K562 (cell line): ENCODE data around the gene PPP1R16B. TPM values are rescaled to one million over a fixed set of nuclear protein-coding genes. Genes with fewer than 3 reads are reported as not detected.

Experiments
- BRCA1 ChIP-seq, 2 experiments: fragments of 450-650 bp in 1 of 2; sonication (generic) in 1 of 2; formaldehyde crosslinking in 1 of 2; IDR thresholded peaks; 2 replicates each; pipeline versions ENCODE4 v1.5.0 to v1.6.1; 2017 to 2020; ENCODE audit warnings: mild to moderate bottlenecking in 1 of 2, missing genetic modification reagents in 1 of 2
- BRD4 ChIP-seq: fragments of 200-600 bp; sonication (generic); IDR thresholded peaks from 2 replicates; pipeline ENCODE4 v1.6.1; 2017; ENCODE audit warnings: inconsistent platforms
- CAMTA2 ChIP-seq: fragments of 250-450 bp; sonication (Bioruptor Pico); conservative IDR thresholded peaks from 2 replicates; pipeline ENCODE4 v1.5.1; 2022
- CREBBP ChIP-seq: IDR thresholded peaks from one replicate; pipeline ENCODE4 v1.6.1; 2012; ENCODE audit warnings: low read depth, mild to moderate bottlenecking, control low read depth, inconsistent platforms, low read length
- JUND ChIP-seq, 2 experiments: IDR thresholded peaks; 2 replicates in 1 of 2; 3 replicates in 1 of 2; pipeline ENCODE4 v1.6.1; 2011; ENCODE audit warnings: borderline replicate concordance in 2 of 2, low read depth in 2 of 2, low read length in 2 of 2, improper control_type of control experiment in 1 of 2, missing biosample characterization in 1 of 2, missing genetic modification characterization in 1 of 2, missing genetic modification reagents in 1 of 2
- KLF1 ChIP-seq: fragments of 450-650 bp; IDR thresholded peaks from 2 replicates; pipeline ENCODE4 v1.6.1; 2016; ENCODE audit warnings: missing genetic modification characterization, missing compliant biosample characterization
- MAFF ChIP-seq: IDR thresholded peaks from 2 replicates; pipeline ENCODE4 v1.6.1; 2012; ENCODE audit warnings: low read length, improper control_type of control experiment
- MXI1 ChIP-seq: IDR thresholded peaks from 2 replicates; pipeline ENCODE4 v1.6.1; 2011; ENCODE audit warnings: low read depth, mild to moderate bottlenecking, improper control_type of control experiment, low read length
- NFIC ChIP-seq: fragments of 450-650 bp; IDR thresholded peaks from 2 replicates; pipeline ENCODE4 v1.6.1; 2017; ENCODE audit warnings: mild to moderate bottlenecking, inconsistent platforms
- NR3C1 ChIP-seq: sonication (generic); formaldehyde crosslinking; IDR thresholded peaks from 2 replicates; pipeline ENCODE4 v1.8.1; 2022; ENCODE audit warnings: missing genetic modification reagents
- PRMT5 ChIP-seq: sonication (generic); formaldehyde crosslinking; IDR thresholded peaks from 2 replicates; pipeline ENCODE4 v1.5.0; 2020; ENCODE audit warnings: missing genetic modification reagents
- SIRT6 ChIP-seq: IDR thresholded peaks from one replicate; pipeline ENCODE4 v1.6.1; 2012; ENCODE audit warnings: low read depth, mild to moderate bottlenecking, control low read depth, inconsistent platforms, low read length, moderate library complexity
- SUPT5H ChIP-seq: fragments of 450-650 bp; IDR thresholded peaks from 2 replicates; pipeline ENCODE4 v1.6.1; 2016
- ZBTB17 ChIP-seq: fragments of 450-650 bp; formaldehyde crosslinking; IDR thresholded peaks from 2 replicates; pipeline ENCODE4 v1.4.0; 2020; ENCODE audit warnings: mild to moderate bottlenecking
- ZNF253 ChIP-seq: fragments of 250-450 bp; sonication (Bioruptor Pico); conservative IDR thresholded peaks from 2 replicates; pipeline ENCODE4 v1.6.1; 2021; ENCODE audit warnings: mild to moderate bottlenecking
- ZNF444 ChIP-seq: fragments of 250-450 bp; sonication (Bioruptor Pico); IDR thresholded peaks from 2 replicates; pipeline ENCODE4 v1.4.0; 2020; ENCODE audit warnings: mild to moderate bottlenecking, moderate library complexity
- ZNF584 ChIP-seq: fragments of 200-800 bp; sonication (Bioruptor generic); IDR thresholded peaks from 2 replicates; pipeline ENCODE4 v1.6.1; 2016; ENCODE audit warnings: low read depth, mild to moderate bottlenecking, missing genetic modification characterization, missing compliant biosample characterization
- ZNF764 ChIP-seq: fragments of 250-450 bp; sonication (Bioruptor Pico); IDR thresholded peaks from 2 replicates; pipeline ENCODE4 v1.4.0; 2020; ENCODE audit warnings: low read depth, mild to moderate bottlenecking, moderate library complexity
- polyA plus RNA-seq, 8 experiments: library from polyadenylated mRNA; depleted of rRNA in 4 of 8; stranded (reverse) in 5 of 8; unstranded in 3 of 8; fragments of >200 nt; fragmentation: Nextera tagmentation in 2 of 8; fragmentation: Illumina TruSeq in 1 of 8; extraction: Ambion mirVana in 2 of 8; extraction: Trizol in 1 of 8; gene quantifications; 2 replicates each; pipeline versions ENCODE4 v1.2.1 to v1.2.3, GENCODE V29; 2011 to 2014; ENCODE audit warnings: inconsistent platforms in 1 of 8, missing spikeins in 1 of 8
- total RNA-seq, 7 experiments: library from RNA; depleted of rRNA in 6 of 7; stranded (reverse); fragments of >200 nt in 6 of 7; fragmentation: Illumina TruSeq in 2 of 7; extraction: Trizol in 2 of 7; gene quantifications; 2 replicates each; pipeline versions ENCODE4 v1.2.1 to v1.2.3, GENCODE V29; 2011 to 2021; ENCODE audit warnings: low replicate concordance in 1 of 7
- TF ChIP-seq, protein P1 (sequence below): fragments of 450-650 bp; IDR thresholded peaks from 2 replicates; pipeline ENCODE4 v1.7.1; 2018; ENCODE audit warnings: mild to moderate bottlenecking, low read depth; ENCODE audit not compliant: partially characterized antibody
- TF ChIP-seq, protein P2 (sequence below): fragments of 250-450 bp; sonication (Bioruptor Pico); IDR thresholded peaks from 2 replicates; pipeline ENCODE4 v1.9.0; 2021; ENCODE audit warnings: mild to moderate bottlenecking, inconsistent platforms
- TF ChIP-seq, protein P3 (sequence below): fragments of 450-650 bp; IDR thresholded peaks from 2 replicates; pipeline ENCODE4 v1.6.1; 2016; ENCODE audit warnings: borderline replicate concordance

The PPP1R16B gene
- total and polyA plus RNA-seq, 9 of the 15 experiments (the other 6 are each of a cell fraction or from before 2014, with no cell fraction given), result 1.5 to 11.5 (median 6.8) TPM

DNA sequence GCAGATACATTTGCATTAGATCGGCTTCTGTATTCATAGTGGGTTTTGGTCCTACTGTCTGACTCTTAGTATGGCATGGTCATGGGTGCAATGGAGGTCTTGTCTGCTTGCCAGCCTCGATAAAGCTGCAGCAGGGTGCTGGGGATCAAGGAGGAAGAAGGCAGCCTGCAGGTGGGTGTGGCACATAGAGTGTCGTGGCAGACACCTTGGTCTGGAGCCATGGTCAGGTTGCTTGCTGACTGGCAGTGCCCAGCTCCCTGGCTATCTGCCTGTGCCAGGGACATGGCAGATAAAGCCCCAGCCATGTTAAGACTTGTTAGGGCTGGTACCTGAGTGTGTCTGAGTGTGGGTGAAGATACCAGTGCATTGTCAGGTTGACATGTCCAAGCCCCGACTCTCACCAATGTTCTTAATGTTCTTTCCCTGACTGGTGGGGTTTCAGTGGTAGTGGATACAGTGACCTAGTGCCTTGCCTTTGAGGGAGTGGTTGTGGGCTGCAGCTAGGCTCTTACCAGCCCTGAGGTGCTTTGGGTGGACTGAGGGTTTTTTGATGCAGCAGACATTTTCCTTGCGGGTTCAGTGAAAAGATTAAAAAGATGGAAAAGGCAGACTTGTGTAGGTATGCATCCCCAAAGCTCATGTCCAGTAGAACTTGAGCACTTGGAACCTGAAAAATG lies 122.5 kb downstream of the PPP1R16B start (continued):
- TF ChIP-seq CAMTA2 (CRISPR knock-in tag) (no peak), SIRT6 (no peak), BRD4 (no peak), PRMT5 (CRISPR knock-in tag) (no peak), ZNF584 (CRISPR knock-in tag) (no peak), KLF1 (tag) (no peak), NFIC (peak; percentile 46; the same call in 1 of the 2 replicates), BRCA1 (IDR thresholded peaks at IDR 0.05) (no peak), BRCA1 (CRISPR knock-in tag; IDR thresholded peaks at IDR 0.05) (no peak), MAFF (no peak), ZNF764 (CRISPR knock-in tag) (no peak), SUPT5H (peak; percentile 14; the same call in 1 of the 2 replicates), CREBBP (no peak), ZNF253 (CRISPR knock-in tag) (no peak), ZBTB17 (no peak), NR3C1 (CRISPR knock-in tag) (no peak), JUND (IDR thresholded peaks at IDR 0.05; ENCODE audit: borderline replicate concordance, low read depth, low read length) (no peak), JUND (tag; IDR thresholded peaks at IDR 0.05; ENCODE audit: borderline replicate concordance, low read depth, low read length) (no peak), ZNF444 (CRISPR knock-in tag) (no peak), MXI1 (peak; percentile 64; the same call in 1 of the 2 replicates)
- TF ChIP-seq, protein P1, sequence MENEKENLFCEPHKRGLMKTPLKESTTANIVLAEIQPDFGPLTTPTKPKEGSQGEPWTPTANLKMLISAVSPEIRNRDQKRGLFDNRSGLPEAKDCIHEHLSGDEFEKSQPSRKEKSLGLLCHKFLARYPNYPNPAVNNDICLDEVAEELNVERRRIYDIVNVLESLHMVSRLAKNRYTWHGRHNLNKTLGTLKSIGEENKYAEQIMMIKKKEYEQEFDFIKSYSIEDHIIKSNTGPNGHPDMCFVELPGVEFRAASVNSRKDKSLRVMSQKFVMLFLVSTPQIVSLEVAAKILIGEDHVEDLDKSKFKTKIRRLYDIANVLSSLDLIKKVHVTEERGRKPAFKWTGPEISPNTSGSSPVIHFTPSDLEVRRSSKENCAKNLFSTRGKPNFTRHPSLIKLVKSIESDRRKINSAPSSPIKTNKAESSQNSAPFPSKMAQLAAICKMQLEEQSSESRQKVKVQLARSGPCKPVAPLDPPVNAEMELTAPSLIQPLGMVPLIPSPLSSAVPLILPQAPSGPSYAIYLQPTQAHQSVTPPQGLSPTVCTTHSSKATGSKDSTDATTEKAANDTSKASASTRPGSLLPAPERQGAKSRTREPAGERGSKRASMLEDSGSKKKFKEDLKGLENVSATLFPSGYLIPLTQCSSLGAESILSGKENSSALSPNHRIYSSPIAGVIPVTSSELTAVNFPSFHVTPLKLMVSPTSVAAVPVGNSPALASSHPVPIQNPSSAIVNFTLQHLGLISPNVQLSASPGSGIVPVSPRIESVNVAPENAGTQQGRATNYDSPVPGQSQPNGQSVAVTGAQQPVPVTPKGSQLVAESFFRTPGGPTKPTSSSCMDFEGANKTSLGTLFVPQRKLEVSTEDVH, result no peak
- TF ChIP-seq, protein P2, sequence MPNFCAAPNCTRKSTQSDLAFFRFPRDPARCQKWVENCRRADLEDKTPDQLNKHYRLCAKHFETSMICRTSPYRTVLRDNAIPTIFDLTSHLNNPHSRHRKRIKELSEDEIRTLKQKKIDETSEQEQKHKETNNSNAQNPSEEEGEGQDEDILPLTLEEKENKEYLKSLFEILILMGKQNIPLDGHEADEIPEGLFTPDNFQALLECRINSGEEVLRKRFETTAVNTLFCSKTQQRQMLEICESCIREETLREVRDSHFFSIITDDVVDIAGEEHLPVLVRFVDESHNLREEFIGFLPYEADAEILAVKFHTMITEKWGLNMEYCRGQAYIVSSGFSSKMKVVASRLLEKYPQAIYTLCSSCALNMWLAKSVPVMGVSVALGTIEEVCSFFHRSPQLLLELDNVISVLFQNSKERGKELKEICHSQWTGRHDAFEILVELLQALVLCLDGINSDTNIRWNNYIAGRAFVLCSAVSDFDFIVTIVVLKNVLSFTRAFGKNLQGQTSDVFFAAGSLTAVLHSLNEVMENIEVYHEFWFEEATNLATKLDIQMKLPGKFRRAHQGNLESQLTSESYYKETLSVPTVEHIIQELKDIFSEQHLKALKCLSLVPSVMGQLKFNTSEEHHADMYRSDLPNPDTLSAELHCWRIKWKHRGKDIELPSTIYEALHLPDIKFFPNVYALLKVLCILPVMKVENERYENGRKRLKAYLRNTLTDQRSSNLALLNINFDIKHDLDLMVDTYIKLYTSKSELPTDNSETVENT (CRISPR knock-in tag), result no peak
- TF ChIP-seq, protein P3, sequence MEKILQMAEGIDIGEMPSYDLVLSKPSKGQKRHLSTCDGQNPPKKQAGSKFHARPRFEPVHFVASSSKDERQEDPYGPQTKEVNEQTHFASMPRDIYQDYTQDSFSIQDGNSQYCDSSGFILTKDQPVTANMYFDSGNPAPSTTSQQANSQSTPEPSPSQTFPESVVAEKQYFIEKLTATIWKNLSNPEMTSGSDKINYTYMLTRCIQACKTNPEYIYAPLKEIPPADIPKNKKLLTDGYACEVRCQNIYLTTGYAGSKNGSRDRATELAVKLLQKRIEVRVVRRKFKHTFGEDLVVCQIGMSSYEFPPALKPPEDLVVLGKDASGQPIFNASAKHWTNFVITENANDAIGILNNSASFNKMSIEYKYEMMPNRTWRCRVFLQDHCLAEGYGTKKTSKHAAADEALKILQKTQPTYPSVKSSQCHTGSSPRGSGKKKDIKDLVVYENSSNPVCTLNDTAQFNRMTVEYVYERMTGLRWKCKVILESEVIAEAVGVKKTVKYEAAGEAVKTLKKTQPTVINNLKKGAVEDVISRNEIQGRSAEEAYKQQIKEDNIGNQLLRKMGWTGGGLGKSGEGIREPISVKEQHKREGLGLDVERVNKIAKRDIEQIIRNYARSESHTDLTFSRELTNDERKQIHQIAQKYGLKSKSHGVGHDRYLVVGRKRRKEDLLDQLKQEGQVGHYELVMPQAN, result peak; percentile 59; the same call in 1 of the 2 replicates
